Nephron (organoid): Measurements from ENCODE around the gene OR56B1.
"Not testable (repeated sequence)": the region's sequence is repeated elsewhere in the genome, so short reads cannot be mapped to it uniquely, and the experiment has no call there.

Experiments
- H3K27ac Mint-ChIP-seq, 3 experiments: 2 replicates each; pipeline ENCODE4 v1.8.0; 2020; ENCODE audit warnings: mixed read lengths in 3 of 3, mild to moderate bottlenecking in 2 of 3, moderate library complexity in 1 of 3
- H3K27me3 Mint-ChIP-seq: 2 replicates; pipeline ENCODE4 v1.8.0; 2021; ENCODE audit warnings: low read depth, mild to moderate bottlenecking, moderate library complexity, mixed read lengths
- H3K36me3 Mint-ChIP-seq: 2 replicates; pipeline ENCODE4 v1.8.0; 2020; ENCODE audit warnings: low read depth, mixed read lengths
- H3K4me1 Mint-ChIP-seq: 2 replicates; pipeline ENCODE4 v1.8.0; 2020; ENCODE audit warnings: mixed read lengths
- H3K4me3 Mint-ChIP-seq, 3 experiments: 2 replicates each; pipeline ENCODE4 v1.8.0; 2020; ENCODE audit warnings: mild to moderate bottlenecking in 3 of 3, mixed read lengths in 3 of 3, moderate library complexity in 2 of 3
- H3K9me3 Mint-ChIP-seq: 2 replicates; pipeline ENCODE4 v1.8.0; 2020; ENCODE audit warnings: mixed read lengths
- TF ChIP-seq, protein P1 (sequence below), 3 experiments: fragments of 200-600 bp; sonication (generic); IDR thresholded peaks; one replicate each; pipeline ENCODE4 v1.5.0; 2021; ENCODE audit warnings: antibody characterized with exemption in 3 of 3; ENCODE audit not compliant: unreplicated experiment in 3 of 3

The OR56B1 gene, protein sequence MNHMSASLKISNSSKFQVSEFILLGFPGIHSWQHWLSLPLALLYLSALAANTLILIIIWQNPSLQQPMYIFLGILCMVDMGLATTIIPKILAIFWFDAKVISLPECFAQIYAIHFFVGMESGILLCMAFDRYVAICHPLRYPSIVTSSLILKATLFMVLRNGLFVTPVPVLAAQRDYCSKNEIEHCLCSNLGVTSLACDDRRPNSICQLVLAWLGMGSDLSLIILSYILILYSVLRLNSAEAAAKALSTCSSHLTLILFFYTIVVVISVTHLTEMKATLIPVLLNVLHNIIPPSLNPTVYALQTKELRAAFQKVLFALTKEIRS

DNA sequence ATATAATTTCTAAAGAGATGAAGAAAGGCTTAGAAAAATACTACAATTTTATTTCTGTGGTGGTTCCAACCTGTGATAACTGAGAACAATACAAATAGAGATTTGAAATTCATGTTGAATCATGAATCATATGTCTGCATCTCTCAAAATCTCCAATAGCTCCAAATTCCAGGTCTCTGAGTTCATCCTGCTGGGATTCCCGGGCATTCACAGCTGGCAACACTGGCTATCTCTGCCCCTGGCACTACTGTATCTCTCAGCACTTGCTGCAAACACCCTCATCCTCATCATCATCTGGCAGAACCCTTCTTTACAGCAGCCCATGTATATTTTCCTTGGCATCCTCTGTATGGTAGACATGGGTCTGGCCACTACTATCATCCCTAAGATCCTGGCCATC, at the start of gene OR56B1:
TSS of gene OR56B1 (plus strand) at position 53 of the 400 bp plus-strand sequence. CDS start at position 122, 69 bp downstream.
- TF ChIP-seq, protein P1, sequence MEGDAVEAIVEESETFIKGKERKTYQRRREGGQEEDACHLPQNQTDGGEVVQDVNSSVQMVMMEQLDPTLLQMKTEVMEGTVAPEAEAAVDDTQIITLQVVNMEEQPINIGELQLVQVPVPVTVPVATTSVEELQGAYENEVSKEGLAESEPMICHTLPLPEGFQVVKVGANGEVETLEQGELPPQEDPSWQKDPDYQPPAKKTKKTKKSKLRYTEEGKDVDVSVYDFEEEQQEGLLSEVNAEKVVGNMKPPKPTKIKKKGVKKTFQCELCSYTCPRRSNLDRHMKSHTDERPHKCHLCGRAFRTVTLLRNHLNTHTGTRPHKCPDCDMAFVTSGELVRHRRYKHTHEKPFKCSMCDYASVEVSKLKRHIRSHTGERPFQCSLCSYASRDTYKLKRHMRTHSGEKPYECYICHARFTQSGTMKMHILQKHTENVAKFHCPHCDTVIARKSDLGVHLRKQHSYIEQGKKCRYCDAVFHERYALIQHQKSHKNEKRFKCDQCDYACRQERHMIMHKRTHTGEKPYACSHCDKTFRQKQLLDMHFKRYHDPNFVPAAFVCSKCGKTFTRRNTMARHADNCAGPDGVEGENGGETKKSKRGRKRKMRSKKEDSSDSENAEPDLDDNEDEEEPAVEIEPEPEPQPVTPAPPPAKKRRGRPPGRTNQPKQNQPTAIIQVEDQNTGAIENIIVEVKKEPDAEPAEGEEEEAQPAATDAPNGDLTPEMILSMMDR (IDR thresholded peaks at IDR 0.05; ENCODE audit: unreplicated experiment in 3 of 3) = no peak
- H3K9me3 Mint-ChIP-seq = peaks cover 2% of the 10 kb centered on the region
- no peaks in the 10 kb centered on the region for H3K4me1 Mint-ChIP-seq
- peaks cover 2% of the 10 kb centered on the region for H3K27me3 Mint-ChIP-seq
- no peak within 1 kb of the TSS for H3K4me3 Mint-ChIP-seq
- no peaks in the 10 kb centered on the region for H3K36me3 Mint-ChIP-seq
- H3K27ac Mint-ChIP-seq = no peak within 1 kb of the TSS

DNA sequence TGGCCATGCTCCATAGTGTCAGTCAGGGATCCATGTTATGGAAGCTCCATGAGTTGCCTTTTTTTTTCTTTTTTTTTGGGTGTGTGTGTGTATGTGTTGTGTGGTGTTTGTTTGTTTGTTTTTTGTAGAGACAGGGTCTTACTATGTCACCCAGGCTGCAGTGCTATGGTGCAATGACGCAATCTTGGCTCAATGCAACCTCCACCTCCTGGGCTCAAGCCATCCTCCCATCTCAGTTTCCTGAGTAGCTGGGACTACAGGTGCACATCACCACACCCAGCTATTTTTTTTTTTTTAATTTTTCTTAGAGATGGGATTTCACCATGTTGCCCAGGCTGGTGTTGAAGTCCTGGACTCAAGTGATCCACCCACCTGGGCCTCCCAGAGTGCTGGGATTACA, 47.8 kb upstream of the OR56B1 start:
- H3K4me3 Mint-ChIP-seq = no peak overlapping the region
- H3K36me3 Mint-ChIP-seq = peaks cover 7% of the 10 kb centered on the region
- no peaks in the 10 kb centered on the region for H3K27me3 Mint-ChIP-seq
- peaks cover 2% of the 10 kb centered on the region for H3K9me3 Mint-ChIP-seq
- H3K4me1 Mint-ChIP-seq = peaks cover 28% of the 10 kb centered on the region
- TF ChIP-seq, protein P1 (IDR thresholded peaks at IDR 0.05; ENCODE audit: unreplicated experiment in 3 of 3) = no peak
- H3K27ac Mint-ChIP-seq = no peak overlapping the region

DNA sequence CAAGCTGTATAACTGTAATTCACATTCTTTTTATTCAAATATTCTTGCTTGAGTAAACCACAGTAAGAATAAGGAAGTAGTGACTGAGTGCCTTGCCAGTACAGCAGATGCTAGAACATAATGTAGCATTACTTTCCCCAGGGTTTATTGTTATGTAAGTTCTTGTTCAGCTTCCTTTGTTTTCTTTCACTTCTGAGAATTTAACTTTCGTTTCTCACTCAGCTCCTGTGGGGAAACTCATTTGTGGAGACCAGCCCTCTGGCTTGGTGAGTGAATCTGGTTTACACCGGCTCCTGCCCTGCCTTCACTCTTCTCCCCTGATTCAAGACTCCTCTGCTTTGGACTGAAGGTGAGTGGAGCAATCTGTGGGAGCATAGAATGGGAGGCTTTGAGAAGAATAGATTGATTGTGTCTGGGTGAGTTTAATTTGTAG, 46.7 kb upstream of the OR56B1 start, which contains the start of gene TRIM22:
TSS of gene TRIM22 (plus strand) at position 240 of the 433 bp plus-strand sequence. CDS start 6,443 bp downstream, outside the sequence.
- H3K4me1 Mint-ChIP-seq = peaks cover 17% of the 10 kb centered on the region
- TF ChIP-seq, protein P1 (IDR thresholded peaks at IDR 0.05; ENCODE audit: unreplicated experiment in 3 of 3) = no peak
- peaks cover 2% of the 10 kb centered on the region for H3K9me3 Mint-ChIP-seq
- H3K36me3 Mint-ChIP-seq = no peaks in the 10 kb centered on the region
- H3K27ac Mint-ChIP-seq = peak within 1 kb of the TSS; percentile 74 to 88 (median 87)
- no peaks in the 10 kb centered on the region for H3K27me3 Mint-ChIP-seq
- H3K4me3 Mint-ChIP-seq = peak within 1 kb of the TSS in 2 of 3 experiments; percentile 5 to 57

DNA sequence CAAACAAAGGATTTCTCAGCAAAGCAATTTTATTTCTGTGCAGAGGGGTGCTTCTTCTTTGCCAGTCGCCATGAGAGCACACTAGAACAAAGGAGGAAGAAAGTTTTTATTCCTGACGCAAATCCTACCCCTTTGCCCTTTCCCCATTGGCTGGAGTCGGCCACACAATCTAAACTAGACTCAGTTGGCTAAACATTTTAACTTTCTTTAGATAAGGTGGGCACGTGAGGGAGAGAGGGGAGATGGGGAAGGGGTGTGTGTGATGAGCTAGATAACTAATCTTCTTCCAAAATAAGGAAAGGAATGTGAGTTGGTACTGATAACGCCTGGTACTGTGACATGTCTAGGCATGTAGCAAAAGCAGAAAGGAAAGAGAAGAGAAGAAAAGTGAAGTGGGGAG, 46.0 kb upstream of the OR56B1 start:
- H3K27me3 Mint-ChIP-seq = no peaks in the 10 kb centered on the region
- H3K27ac Mint-ChIP-seq = peak overlapping the region in 2 of 3 experiments; percentile 36 to 88
- H3K4me1 Mint-ChIP-seq = peaks cover 10% of the 10 kb centered on the region
- TF ChIP-seq, protein P1 (IDR thresholded peaks at IDR 0.05; ENCODE audit: unreplicated experiment in 3 of 3) = no peak
- H3K4me3 Mint-ChIP-seq = peak overlapping the region in 1 of 3 experiments; percentile 57
- H3K9me3 Mint-ChIP-seq = no peaks in the 10 kb centered on the region
- no peaks in the 10 kb centered on the region for H3K36me3 Mint-ChIP-seq

DNA sequence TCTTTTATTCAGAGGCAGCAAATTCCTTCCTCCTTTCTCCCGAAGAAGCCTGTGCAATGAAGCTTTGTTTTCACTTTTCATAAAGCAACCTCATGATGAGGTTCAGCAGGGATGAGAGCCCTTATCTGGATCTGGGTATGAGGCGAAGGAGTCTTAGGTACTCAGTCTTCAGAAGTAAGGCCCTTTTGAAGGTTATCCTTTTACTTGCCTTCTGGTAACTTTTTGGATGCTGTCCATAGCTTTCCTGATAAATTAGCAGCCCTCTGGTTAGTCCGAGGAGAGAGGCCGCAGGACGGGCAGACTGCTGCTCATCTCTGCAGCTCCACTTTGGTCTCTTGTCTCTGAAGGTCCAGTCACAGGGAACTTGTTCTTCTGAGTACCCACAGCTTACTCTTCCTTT, 45.5 kb upstream of the OR56B1 start:
- peaks cover 9% of the 10 kb centered on the region for H3K4me1 Mint-ChIP-seq
- TF ChIP-seq, protein P1 (IDR thresholded peaks at IDR 0.05; ENCODE audit: unreplicated experiment in 3 of 3) = no peak
- H3K9me3 Mint-ChIP-seq = no peaks in the 10 kb centered on the region
- peak overlapping the region in 1 of 3 experiments; percentile 57 for H3K4me3 Mint-ChIP-seq
- H3K36me3 Mint-ChIP-seq = no peaks in the 10 kb centered on the region
- H3K27ac Mint-ChIP-seq = peak overlapping the region in 2 of 3 experiments; percentile 36 to 88
- H3K27me3 Mint-ChIP-seq = no peaks in the 10 kb centered on the region

DNA sequence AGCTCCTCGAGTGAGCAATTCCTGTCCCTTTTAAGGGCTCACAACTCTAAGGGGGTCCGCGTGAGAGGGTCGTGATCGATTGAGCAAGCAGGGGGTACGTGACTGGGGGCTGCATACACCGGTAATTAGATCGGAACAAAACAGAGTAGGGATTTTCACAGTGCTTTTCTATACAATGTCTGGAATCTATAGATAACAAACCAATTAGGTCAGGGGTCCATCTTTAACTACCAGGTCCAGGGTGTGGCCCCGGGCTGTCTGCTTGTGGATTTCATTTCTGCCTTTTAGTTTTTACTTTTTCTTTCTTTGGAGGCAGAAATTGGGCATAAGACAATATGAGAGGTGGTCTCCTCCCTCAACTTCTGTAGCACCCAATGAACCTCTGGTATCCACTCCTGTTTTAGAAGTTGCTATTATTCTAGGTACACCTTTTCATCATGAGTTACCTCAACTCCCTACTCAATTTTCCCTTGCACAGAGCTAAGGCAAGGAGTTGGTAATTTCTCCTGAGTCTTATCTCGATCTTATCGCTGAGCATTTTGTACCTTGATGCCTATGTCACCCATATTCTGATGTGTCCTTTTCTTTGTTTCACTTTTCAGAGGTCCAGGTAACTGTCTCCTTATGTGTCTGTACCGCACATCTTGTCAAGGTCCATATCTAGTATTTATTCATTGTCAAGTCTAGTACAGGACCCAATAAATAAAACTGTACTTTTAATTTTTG, 44.8 kb upstream of the OR56B1 start:
- not testable (repeated sequence) for H3K4me1 Mint-ChIP-seq, H3K36me3 Mint-ChIP-seq, H3K27ac Mint-ChIP-seq, H3K9me3 Mint-ChIP-seq, H3K27me3 Mint-ChIP-seq, H3K4me3 Mint-ChIP-seq
